SKM-1 (cell line): ENCODE measurements around the gene WDFY2.
"Not testable (repeated sequence)": the region's sequence is repeated elsewhere in the genome, so short reads cannot be mapped to it uniquely, and the experiment has no call there.

Experiments
- DNase-seq: peaks from one replicate; lab custom pipeline; 2025; ENCODE audit not compliant: unreplicated experiment; lab: John Stamatoyannopoulos, UW

Gene WDFY2

DNA sequence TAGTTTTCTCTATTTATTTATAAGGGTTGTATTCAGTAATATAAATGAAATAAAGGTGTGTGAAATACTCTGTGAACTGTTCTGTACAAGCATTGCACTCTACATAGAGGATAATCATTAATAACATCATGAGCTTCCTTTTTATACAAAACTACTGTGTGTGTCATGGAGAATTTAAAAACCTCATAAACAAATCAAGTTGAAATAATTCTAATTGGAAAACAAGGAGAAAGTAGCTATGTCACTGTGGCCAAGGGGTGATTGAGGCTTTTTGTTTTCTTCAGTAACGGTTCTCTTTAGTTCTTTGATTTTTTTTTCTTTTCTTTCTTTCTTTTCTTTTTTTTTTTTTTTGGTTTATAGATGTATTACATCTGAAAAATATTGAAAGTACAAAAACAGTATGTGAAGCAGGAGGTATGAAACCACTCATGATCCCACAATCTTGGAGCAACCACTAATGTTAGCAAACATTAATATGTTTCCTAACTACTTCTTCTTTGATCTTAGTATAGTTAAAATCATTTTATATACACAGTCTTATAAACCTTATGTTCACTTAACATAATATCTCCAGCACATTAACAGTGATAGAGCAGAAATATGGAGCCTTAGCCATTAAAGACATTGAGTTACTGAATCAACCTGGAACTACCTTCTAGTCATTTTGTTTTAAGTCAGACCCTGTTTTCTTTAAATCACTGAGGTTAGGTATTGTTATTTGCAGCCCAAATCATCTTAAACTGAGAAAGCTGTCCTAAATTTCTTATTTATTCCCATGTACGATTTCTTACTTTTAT, 45.4 kb downstream of the WDFY2 start:
- no peak for DNase-seq

DNA sequence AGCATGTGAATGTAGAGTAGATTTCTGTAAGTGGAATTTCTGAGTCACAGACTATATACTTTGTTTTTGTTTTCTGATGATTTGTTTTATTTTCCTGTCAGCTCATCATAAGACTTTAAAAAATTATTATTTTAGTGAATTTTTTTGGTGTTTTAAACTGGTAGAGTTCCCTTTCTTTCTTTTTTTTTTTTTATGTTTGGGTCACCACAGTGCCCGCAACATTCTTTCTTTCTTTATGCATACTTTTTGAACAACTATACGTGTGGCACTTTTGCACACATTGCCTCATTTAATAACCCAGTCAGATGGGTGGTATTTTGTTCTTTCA, 46.0 kb downstream of the WDFY2 start:
- no peak for DNase-seq

DNA sequence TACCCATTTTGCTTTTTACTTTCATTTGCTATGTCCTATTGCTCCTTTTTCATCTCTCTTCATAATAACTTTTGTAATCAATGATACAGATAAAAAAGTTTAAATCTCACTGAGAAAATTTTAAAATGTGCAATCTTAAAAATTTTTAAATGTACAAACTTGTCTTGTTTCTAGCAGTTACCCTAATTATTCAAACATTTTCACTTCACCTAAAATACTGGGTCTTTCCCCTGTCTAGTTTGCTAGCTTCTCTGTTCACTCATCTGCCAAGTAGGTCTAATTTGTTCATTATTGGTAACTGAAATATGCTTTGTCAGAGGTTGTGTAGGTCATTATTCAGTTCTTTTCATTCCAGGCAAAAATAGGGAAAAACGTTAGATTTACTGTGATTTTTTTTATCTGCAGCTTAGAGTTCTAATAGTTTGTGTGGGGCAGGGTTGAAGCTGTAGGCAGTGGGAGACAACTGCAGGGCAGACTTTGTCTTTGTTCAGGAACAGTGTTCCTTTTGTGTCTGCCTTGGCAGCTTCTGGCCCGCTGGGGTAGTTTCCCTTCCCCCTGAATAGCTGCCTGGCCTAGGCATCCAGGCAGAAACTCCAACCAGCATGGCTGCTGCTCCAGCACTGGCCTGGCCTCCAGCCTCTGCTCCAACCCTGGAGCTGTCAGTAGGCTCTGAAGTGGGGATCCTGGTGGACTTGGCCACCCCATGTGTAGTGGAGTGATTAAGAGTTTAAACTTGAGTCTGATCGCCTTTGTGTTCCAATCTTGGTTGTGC, 48.5 kb downstream of the WDFY2 start:
- no peak for DNase-seq

DNA sequence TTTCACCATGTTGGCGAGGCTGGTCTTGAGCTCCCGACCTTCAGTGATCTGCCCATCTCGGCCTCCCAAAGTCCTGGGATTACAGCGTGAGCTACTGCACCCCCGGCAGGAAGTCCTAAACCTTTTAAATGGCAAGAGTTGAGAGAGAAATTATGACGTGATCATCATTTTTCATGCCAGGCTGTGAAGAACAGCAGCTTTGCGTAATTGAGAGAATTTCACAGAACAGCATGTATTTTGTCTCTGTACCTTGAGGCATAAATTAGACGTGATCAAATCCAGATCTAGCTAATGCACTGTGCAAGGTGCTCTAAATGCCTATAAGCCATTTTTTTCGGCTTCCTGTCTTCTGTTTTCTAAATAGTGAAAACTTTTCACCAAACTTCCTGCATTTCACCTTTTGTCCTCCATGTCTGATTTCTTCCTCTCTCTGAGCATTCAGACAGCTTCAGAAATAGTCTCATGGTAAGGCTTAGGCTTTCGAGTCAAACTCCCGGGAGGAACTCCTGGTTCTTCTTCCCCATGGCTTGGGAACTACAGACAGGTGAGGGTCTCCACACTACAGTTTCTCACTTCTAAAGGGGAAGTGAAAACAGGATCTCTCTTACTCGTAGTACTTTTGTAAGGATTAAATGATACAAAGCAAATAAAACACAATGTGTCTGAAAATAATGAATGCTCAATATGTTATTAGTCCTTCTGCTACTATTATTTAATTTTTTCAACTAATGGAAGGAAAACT, 51.0 kb downstream of the WDFY2 start:
- no peak for DNase-seq

DNA sequence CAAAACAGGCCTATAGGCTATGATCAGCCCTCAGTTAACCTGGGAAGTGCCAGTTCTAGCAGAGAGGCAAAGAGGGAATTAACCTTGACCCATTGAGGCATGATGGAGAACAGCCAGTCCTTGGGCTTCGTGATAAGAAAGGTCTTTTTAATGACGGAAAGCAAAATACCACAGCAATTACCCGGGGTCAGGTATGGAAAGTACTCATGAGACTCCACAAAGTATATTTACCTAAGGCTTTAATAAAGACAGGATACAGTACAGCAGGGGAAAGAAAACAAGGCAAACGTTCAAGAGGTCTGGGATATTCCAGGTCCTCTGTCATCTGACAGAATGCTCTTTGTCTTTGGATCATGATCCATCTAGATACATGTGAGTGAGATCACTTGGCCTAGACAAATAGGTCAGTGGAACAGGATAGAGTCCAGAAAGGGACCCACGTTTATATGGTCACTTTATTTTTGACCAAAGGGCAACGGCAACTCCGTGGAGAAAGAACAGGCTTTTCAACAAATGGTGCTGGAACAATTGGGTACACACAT, 52.2 kb downstream of the WDFY2 start:
- no peak for DNase-seq

DNA sequence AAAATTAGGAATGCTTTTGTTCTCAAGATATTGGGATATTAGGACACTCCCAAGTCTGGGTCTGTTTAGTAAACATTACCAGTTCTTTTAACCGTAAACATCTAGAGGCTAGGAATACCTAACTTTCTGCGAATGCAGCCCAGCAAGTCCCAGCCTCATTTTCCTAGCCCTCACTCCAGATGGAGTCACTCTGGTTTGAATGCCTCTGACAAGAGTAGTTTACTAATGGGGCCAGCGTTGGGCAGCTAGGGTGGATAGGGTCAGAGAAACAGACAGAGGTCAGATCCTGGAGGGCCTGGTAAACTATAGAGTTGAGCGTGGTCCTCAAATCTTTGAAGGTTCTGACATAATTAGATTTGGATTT, 53.6 kb downstream of the WDFY2 start:
- no peak for DNase-seq

DNA sequence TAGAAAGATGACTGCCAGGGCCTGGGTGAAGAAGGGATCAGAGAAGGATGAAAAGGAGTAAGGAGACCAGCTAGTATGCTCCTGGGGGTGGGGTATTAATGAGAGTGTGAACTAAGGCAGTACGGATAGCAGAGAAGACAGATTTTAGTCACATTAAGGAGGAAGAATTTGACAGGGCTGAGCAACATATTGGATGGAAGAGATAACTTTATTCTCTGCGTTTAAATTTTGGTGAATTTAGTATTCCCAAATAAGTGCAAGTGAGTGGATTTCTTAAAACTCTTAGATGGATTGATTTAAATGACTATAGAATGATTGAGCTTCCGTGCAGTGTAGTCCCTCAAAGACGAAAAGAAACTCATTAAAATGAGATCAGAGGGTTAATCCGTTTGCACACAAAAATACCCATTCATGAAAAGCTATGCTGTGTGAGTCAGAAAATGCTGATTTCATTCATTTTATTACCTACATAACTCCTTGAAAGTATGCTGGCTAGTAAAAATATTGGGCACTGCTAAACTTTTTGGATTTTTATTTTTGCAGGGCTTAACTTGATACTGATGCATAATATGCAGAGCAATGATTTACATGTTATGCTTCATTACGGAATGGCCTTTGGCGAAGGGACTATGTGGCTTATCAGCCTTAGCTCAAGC, 54.1 kb downstream of the WDFY2 start:
- DNase-seq = no peak

DNA sequence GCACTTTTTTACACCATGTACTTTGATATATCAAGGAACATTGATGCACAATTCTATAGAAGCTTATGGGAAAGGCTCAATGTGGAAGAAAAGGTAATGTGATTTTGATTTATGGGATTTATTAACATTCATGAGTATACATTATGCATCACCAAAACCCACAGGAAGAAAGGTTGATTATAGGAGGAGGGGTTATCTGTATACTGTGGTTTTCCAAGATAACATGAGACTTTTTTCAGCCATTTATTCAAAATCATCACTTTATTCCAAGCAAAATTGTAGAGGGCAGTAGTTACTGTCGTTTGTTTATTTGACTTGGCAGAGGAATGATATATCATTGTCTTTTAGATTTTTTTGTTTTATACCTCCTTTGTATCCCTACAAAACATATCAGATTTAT, 54.9 kb downstream of the WDFY2 start:
- DNase-seq = no peak

DNA sequence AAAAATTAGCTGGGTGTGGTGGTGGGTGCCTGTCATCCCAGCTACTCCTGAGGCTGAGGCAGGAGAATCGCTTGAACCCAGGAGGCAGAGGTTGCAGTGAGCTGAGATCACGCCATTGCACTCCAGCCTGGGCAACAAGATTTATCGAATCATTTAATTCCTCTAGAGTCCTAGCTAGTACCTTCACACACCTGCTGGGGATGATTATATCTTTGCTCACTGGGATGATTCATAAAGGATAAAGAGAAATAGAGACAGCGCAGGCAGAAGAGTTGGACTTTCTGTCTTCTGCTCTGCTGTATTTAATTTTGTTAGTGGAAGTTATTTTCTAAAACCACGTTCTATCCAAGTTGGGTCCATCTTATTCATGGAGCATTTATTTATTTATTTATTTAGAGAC, 56.4 kb downstream of the WDFY2 start:
- not testable (repeated sequence) for DNase-seq

DNA sequence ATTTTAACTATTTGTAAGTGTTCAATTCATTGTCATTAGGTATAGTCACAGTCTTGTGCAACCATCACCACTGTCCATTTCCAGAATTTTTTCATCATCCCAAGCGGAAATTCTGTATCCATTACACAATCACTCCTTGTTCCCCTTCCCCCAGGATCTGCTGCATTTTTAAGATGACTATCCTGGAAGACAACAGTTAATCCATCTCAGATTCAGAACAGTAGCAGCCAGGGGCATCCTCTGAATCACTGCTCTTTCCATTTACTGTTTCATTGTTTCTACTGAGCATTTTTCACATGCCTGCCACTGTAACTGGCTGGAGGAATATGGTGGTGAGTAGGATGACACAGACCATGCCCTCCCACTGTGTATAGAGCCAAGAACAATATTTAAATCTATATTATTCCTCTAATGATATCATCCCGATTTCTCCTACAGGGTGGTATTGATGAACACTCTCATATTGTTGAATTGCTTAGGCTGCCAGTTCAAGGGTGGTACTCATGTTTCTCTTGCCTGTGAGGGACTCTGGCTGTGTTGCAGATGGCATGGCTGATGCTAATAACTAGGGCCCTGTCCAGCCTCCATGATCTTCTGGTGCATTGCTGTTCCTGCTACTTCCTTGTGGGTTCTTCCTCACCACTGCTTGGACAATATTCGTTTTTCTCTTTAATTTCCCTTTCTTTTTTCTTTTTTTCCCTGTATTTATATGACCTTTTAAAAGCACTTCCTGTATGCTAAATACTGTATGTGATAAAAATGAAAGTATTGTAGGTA, 59.0 kb downstream of the WDFY2 start:
- no peak for DNase-seq

DNA sequence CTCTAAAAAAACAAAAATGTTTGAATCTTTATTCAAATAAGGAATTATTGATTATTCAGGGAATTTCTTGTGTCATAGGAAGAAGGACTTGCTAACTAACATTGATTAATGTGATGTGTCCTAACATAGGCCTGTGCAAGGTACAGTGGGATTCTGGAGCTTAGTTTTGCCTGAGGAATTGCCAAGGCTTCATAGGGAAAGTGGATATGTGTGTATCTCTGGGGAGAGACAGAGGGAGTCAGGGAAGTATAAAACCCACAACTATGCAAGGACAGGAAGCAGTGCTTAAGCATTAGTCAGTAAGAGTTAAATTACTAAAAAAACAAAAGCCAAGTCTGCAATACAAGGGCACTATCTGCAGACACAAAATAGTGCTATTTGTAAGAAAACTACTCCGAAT, 59.6 kb downstream of the WDFY2 start:
- DNase-seq = no peak

DNA sequence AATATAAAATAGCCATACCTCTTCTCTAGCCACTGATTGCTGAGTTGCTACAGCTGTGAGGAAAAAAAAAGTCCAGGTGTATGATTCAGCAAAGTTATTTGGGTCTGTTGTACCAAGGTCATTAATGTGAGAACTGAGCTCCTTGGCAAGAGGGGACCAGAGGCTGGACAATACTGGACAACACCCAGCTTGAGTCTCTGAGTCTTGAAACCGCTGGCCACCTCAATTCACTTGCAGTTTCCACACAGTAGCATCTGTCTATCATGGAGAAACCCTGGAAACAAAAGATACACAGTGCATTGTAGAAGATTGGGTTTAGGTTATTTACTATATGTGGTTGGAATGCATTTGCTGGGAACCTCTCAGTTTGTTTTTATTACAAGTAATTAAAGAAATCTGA, 60.4 kb downstream of the WDFY2 start:
- no peak for DNase-seq

DNA sequence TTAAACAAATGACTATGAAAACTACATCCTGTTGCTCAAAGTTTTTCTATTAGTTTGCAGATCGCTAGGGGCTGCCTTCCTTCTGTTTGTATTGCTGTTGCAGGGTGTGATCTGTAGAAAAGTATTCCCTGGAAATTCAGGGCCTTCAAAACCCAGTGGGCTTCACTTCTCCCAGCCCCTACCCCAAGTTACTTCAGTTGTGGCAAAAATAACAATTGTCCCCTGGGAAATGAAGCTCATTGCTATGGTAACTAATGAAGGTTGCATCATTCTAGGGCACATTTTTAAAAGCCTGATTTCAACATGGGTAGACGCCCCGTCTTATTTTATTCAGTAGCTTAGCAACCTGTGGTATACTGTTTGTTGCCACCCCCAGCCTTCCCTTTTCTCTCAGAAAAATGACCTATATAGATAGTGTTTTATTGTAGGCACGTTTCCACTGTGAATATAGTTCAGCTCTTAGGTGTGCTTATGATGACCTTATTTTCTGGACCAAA, 60.9 kb downstream of the WDFY2 start:
- peak; percentile 82 for DNase-seq

DNA sequence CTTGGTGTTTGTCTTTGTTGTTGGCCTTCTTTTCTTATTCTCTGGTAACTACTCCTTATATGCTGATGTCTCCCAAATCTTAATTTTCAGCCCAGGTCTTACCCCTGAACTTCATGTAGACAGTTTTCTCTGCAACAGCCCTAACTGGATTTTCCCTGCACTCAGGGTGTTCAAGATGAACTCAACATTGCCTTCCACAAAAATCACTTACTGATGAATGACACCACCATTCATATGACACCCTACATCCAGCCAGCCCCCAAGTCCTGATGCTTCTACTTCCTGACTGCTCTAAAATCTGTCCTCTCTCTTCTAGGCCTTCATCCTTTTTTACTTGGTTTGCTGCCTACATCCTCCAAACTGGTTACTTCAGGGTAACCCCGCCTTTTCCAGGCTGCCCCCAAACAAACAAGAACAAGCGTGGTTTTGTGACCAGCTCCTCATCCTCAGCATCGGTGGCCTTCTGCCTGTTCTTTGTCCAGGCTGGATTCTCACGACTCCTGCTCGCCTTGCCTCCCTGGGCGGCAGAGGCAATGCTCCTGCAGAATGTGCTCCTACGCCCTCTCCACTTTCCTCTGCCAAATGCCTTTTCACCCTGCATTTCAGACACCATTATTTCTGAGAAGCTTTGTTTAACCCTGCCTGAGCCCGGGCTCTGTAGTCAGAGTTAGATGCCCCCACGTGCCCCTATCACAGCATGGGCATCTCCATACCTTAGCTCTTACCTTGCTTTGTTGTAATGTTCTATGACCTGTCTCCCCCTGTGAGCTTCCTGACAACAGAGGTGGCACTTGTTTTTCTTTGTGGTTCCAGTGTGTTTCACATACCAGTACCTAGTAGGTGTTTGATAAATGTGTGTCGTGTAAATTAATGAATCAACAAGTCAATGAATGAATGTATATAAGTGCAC, 61.8 kb downstream of the WDFY2 start:
- DNase-seq = no peak

DNA sequence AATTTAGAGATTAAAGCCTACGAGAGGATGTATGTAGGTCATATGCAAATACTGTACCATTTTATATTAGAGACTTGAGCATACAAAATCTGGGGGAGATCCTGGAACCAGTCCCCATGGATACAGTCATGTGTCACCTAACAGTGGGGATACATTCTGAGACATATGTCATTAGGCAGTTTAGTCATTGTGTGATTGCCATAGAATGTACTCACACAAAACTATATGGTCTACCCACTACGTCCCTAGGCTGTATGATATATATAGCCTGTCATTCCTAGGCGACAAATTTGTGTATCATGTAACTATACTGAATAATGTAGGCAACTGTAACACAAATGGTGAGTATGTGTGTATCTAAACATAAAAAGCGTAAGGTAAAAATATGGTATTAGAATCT, 62.8 kb downstream of the WDFY2 start:
- DNase-seq = no peak

DNA sequence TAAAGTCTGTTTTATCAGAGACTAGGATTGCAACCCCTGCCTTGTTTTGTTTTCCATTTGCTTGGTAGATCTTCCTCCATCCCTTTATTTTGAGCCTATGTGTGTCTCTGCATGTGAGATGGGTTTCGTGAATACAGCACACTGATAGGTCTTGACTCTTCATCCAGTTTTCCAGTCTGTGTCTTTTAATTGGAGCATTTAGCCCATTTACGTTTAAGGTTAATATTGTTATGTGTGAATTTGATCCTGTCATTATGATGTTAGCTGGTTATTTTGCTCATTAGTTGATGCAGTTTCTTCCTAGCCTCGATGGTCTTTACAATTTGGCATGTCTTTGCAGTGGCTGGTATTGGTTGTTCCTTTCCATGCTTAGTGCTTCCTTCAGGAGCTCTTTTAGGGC, 67.9 kb downstream of the WDFY2 start:
- DNase-seq = not testable (repeated sequence)

DNA sequence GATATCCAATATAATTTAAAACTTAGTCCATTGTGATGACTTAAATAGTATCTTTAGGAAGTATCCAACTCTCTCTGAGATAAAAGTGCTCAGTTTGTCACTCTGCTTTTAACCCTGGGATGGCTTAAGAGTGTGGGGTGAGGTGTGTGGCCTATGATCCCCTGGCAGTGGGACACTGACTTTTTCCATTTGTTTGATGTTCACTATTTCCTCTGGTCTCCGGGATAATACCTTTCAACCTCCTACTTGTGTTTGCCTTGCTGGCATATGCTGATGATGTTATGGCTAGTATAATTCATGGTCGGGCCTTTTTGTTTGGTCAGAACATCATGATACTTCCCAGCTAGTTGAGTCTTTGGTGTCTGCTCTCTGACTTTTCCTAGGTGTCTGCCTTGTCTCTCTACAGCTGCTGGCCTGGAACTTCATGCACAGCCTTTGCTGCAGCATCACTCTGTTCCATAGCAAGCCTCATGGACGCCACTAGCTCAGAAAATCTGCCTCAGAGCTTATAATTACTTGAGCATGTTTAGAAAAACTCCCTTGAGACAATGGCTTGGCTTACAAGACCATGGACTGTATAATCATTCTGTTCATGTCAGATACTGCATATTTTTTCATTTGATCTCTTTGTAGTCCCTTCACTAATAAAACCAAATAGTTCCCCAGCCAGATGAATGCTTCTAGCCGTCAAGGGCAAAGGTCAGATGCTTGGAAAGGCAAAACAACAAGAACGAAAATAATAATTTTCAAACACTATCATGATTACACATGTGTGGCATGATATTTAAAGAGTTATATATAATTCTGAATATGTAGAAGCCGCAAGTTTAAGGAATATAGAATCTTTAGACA, 75.2 kb downstream of the WDFY2 start:
- DNase-seq = no peak

DNA sequence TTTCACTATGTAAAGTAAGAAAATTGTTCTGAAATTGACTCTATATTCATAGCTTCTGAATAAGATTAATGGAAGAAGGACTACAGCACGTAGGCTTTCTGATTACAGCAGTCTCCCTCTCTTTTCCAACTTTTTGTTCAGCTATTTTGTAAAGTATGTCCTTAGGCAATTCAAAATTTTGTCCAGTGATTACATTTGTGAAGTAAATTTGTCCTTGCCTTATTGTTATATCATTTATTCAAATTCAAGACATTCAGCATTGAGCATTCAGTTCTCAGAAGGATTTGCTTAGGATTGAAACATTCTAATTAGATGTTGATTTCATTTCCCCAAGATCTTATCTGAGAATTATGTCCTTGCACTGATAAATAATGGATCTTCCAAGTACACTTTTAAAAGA, 76.6 kb downstream of the WDFY2 start:
- DNase-seq = no peak
